HG03175 (cell line): ENCODE results near the gene OR4K13.
A peak's percentile ranks its signal among the peaks of the same experiment; 100 is the strongest.

ENCODE experiments used
- ATAC-seq: cut with Tn5 transposase; IDR thresholded peaks from one replicate; pipeline ENCODE4 v1.9.1; 2021; ENCODE audit warnings: mild to moderate bottlenecking, moderate library complexity; ENCODE audit not compliant: unreplicated experiment

The OR4K13 gene

GRCh38 chr14:20035938-20036337 is at the start of gene OR4K13:
OR4K13 (minus strand) TSS chr14:20036038; CDS start chr14:20034758, 1,280 bp downstream.
- no peak for ATAC-seq

- ATAC-seq, result no peak
Measured at GRCh38 chr14:20059745-20060144, 23.9 kb upstream of the OR4K13 start, which contains the start of gene OR4L1. OR4L1 (plus strand) TSS chr14:20060045; CDS start chr14:20060045, 0 bp downstream.

- ATAC-seq, result no peak
Measured at GRCh38 chr14:20048202-20048601, 12.4 kb upstream of the OR4K13 start.

- no peak for ATAC-seq
Measured at GRCh38 chr14:20044243-20044642, 8.4 kb upstream of the OR4K13 start.

- peak; percentile 47 for ATAC-seq
Measured at GRCh38 chr14:20035449-20035848, 389 bp downstream of the OR4K13 start.

GRCh38 chr14:20031058-20031457 is 4.8 kb downstream of the OR4K13 start:
- no peak for ATAC-seq

- ATAC-seq, result no peak
Measured at GRCh38 chr14:20019257-20019865, 16.5 kb downstream of the OR4K13 start, which contains the start of gene OR4K14. OR4K14 (minus strand) TSS chr14:20019307; CDS start chr14:20015193, 4,114 bp downstream.

- ATAC-seq, result no peak
Measured at GRCh38 chr14:20008156-20008555, 27.7 kb downstream of the OR4K13 start.

- ATAC-seq, result no peak
Measured at GRCh38 chr14:20002319-20002718, 33.5 kb downstream of the OR4K13 start.

- ATAC-seq, result no peak
Measured at GRCh38 chr14:20001863-20002262, 34.0 kb downstream of the OR4K13 start, which contains the start of gene OR4Q2. OR4Q2 (plus strand) TSS chr14:20002163.

- no peak for ATAC-seq
Measured at GRCh38 chr14:19993438-19993837, 42.4 kb downstream of the OR4K13 start.
